Thyroid gland (tissue), 4 donors: ENCODE data around the gene PCBD2.

Experiments used
- POLR2A ChIP-seq, 2 donors: fragments of 450-650 bp; IDR thresholded peaks; one replicate each; pipeline ENCODE4 v1.6.1; 2017; ENCODE audit warnings: antibody characterized with exemption in 2 of 2, mild to moderate bottlenecking in 2 of 2, moderate library complexity in 1 of 2
- TF ChIP-seq, protein P1 (sequence below), 6 experiments: fragments of 200-600 bp in 3 of 6; fragments of 450-650 bp in 3 of 6; sonication (generic) in 3 of 6; IDR thresholded peaks; one replicate each; pipeline ENCODE4 v1.5.1; 2016 to 2019; ENCODE audit warnings: antibody characterized with exemption in 6 of 6, mild to moderate bottlenecking in 2 of 6, inconsistent platforms in 1 of 6, moderate library complexity in 1 of 6

DNA sequence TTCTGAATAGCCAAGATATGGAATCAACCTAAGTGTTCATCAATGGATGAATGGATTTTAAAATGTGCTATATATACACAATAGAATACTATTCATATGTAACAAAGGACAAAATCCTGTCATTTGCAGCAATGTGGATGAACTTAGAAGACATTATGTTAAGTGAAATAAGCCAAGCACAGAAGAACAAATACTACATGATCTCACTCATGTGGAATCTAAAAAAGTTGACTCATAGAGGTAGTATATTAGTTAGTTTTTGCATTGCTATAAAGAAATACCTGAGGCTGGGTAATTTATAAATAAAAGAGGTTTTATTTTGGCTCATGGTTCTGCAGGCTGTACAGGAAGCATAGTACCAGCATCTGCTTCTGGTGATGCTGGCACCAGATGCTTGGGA lies 70.9 kb downstream of the PCBD2 start:
- TF ChIP-seq, protein P1, sequence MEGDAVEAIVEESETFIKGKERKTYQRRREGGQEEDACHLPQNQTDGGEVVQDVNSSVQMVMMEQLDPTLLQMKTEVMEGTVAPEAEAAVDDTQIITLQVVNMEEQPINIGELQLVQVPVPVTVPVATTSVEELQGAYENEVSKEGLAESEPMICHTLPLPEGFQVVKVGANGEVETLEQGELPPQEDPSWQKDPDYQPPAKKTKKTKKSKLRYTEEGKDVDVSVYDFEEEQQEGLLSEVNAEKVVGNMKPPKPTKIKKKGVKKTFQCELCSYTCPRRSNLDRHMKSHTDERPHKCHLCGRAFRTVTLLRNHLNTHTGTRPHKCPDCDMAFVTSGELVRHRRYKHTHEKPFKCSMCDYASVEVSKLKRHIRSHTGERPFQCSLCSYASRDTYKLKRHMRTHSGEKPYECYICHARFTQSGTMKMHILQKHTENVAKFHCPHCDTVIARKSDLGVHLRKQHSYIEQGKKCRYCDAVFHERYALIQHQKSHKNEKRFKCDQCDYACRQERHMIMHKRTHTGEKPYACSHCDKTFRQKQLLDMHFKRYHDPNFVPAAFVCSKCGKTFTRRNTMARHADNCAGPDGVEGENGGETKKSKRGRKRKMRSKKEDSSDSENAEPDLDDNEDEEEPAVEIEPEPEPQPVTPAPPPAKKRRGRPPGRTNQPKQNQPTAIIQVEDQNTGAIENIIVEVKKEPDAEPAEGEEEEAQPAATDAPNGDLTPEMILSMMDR (IDR thresholded peaks at IDR 0.05) = no peak
- TF ChIP-seq POLR2A (IDR thresholded peaks at IDR 0.05) = no peak
